ENCODE results near the gene STX2. TPM values are rescaled to one million over a fixed set of nuclear protein-coding genes. Genes with fewer than 3 reads are reported as not detected.
A peak's percentile ranks its signal among the peaks of the same experiment; 100 is the strongest.

The STX2 gene
- total and polyA plus RNA-seq, 2 experiments from 2014 or later, result 16.4 to 35.4 TPM

DNA sequence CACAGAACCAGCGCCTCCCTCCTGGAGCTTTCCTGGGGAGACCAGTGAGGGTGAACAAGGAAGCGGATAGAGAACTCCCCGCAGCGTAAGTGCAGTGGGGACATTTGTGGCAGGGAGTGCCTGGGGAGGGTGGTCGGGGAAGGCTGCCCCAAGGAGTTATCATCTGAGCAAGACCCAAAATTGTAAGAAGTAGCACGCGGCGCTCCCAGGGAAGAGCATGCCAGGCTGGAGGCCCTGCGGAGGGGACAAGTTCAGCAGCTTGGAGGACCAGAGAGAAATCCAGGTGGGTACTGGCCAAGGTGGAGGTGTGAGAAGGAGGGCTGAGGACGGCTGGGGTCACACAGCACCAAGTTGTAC is 76.8 kb downstream of the STX2 start:
- peaks cover 18% of the 10 kb centered on the region for H3K9me2 ChIP-seq (ENCODE audit: insufficient read depth)
- DNase-seq (ENCODE audit: low spot score) (no peak), ATAC-seq (peak; percentile 29)
- H3K36me3 ChIP-seq (ENCODE audit: insufficient read depth), result peaks cover 3% of the 10 kb centered on the region; the same call in 1 of the 2 replicates
- no peak overlapping the region for H2AFZ ChIP-seq
- Mint-ChIP-seq H3K27ac (no peak overlapping the region), H3K4me1 (no peaks in the 10 kb centered on the region), H3K27me3 (ENCODE audit: insufficient read depth, low read depth, poor library complexity) (no peaks in the 10 kb centered on the region), H3K4me3 (no peak overlapping the region), H3K9me3 (peaks cover 3% of the 10 kb centered on the region; the same call in 1 of the 3 replicates), H3K36me3 (ENCODE audit: low read depth) (no peaks in the 10 kb centered on the region)
- H3F3A ChIP-seq (replicated peaks; ENCODE audit: low read depth), result peaks cover 16% of the 10 kb centered on the region
- no peaks in the 10 kb centered on the region for H3K4me1 ChIP-seq (ENCODE audit: insufficient read depth)
- H3K27ac ChIP-seq (ENCODE audit: low read depth), result no peak overlapping the region
- H4K20me1 ChIP-seq (replicated peaks; ENCODE audit: insufficient read depth), result no peaks in the 10 kb centered on the region
- no peak overlapping the region for H3K4me3 ChIP-seq
- H3K27me3 ChIP-seq (ENCODE audit: insufficient read depth), result no peaks in the 10 kb centered on the region
- no peaks in the 10 kb centered on the region for H3K79me2 ChIP-seq (replicated peaks; ENCODE audit: insufficient read depth)
- H3K4me2 ChIP-seq, result no peak overlapping the region
- TF ChIP-seq STAT1 (IDR thresholded peaks at IDR 0.05; ENCODE audit: unreplicated experiment) (no peak), EZH2 (IDR thresholded peaks at IDR 0.05; ENCODE audit: low read depth, unreplicated experiment) (no peak), EZH2phosphoT487 (IDR thresholded peaks at IDR 0.05; ENCODE audit: unreplicated experiment) (no peak), NANOG (IDR thresholded peaks at IDR 0.05; ENCODE audit: borderline replicate concordance) (no peak), ZNF331 (CRISPR knock-in tag; IDR thresholded peaks at IDR 0.05; ENCODE audit: low read depth) (no peak)
- TF ChIP-seq, protein P1, sequence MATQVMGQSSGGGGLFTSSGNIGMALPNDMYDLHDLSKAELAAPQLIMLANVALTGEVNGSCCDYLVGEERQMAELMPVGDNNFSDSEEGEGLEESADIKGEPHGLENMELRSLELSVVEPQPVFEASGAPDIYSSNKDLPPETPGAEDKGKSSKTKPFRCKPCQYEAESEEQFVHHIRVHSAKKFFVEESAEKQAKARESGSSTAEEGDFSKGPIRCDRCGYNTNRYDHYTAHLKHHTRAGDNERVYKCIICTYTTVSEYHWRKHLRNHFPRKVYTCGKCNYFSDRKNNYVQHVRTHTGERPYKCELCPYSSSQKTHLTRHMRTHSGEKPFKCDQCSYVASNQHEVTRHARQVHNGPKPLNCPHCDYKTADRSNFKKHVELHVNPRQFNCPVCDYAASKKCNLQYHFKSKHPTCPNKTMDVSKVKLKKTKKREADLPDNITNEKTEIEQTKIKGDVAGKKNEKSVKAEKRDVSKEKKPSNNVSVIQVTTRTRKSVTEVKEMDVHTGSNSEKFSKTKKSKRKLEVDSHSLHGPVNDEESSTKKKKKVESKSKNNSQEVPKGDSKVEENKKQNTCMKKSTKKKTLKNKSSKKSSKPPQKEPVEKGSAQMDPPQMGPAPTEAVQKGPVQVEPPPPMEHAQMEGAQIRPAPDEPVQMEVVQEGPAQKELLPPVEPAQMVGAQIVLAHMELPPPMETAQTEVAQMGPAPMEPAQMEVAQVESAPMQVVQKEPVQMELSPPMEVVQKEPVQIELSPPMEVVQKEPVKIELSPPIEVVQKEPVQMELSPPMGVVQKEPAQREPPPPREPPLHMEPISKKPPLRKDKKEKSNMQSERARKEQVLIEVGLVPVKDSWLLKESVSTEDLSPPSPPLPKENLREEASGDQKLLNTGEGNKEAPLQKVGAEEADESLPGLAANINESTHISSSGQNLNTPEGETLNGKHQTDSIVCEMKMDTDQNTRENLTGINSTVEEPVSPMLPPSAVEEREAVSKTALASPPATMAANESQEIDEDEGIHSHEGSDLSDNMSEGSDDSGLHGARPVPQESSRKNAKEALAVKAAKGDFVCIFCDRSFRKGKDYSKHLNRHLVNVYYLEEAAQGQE (IDR thresholded peaks at IDR 0.05; ENCODE audit: unreplicated experiment), result no peak
- TF ChIP-seq, protein P2, sequence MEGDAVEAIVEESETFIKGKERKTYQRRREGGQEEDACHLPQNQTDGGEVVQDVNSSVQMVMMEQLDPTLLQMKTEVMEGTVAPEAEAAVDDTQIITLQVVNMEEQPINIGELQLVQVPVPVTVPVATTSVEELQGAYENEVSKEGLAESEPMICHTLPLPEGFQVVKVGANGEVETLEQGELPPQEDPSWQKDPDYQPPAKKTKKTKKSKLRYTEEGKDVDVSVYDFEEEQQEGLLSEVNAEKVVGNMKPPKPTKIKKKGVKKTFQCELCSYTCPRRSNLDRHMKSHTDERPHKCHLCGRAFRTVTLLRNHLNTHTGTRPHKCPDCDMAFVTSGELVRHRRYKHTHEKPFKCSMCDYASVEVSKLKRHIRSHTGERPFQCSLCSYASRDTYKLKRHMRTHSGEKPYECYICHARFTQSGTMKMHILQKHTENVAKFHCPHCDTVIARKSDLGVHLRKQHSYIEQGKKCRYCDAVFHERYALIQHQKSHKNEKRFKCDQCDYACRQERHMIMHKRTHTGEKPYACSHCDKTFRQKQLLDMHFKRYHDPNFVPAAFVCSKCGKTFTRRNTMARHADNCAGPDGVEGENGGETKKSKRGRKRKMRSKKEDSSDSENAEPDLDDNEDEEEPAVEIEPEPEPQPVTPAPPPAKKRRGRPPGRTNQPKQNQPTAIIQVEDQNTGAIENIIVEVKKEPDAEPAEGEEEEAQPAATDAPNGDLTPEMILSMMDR (conservative IDR thresholded peaks at IDR 0.05; ENCODE audit: low read depth in 2 of 2), result no peak
- TF ChIP-seq, protein P3, sequence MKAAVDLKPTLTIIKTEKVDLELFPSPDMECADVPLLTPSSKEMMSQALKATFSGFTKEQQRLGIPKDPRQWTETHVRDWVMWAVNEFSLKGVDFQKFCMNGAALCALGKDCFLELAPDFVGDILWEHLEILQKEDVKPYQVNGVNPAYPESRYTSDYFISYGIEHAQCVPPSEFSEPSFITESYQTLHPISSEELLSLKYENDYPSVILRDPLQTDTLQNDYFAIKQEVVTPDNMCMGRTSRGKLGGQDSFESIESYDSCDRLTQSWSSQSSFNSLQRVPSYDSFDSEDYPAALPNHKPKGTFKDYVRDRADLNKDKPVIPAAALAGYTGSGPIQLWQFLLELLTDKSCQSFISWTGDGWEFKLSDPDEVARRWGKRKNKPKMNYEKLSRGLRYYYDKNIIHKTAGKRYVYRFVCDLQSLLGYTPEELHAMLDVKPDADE (IDR thresholded peaks at IDR 0.05), result no peak

Measured in GM23338 (cell line).